NCI-H1105 treated with DMSO at 0.1 percent for 48 hours (cell line): Measurements from ENCODE around the gene LGR6.
"Not testable (repeated sequence)": the region's sequence is repeated elsewhere in the genome, so short reads cannot be mapped to it uniquely, and the experiment has no call there.

Experiments used
- DNase-seq: peaks from one replicate; lab custom pipeline; 2025; lab: John Stamatoyannopoulos, UW

LGR6 gene

GRCh38 chr1:202179828-202180750, 13.5 kb upstream of the LGR6 start:
- DNase-seq, result no peak

DNA sequence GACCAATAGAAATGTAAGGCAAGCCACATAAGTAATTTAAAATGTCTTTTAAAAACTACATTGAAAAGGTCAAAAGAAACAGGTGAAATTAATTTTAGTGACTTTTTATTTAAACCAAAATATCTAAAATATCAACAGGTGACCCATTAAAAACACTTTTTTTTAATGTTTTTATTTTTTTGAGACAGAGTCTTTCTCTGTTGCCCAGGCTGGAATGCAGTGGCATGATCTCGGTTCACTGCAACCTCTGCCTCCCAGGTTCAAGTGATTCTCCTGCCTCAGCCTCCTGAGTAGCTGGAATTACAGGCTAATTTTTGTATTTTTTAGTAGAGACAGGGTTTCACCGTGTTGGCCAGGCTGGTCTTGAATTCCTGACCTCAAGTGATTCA, 12.9 kb upstream of the LGR6 start:
- DNase-seq, result not testable (repeated sequence)

DNA sequence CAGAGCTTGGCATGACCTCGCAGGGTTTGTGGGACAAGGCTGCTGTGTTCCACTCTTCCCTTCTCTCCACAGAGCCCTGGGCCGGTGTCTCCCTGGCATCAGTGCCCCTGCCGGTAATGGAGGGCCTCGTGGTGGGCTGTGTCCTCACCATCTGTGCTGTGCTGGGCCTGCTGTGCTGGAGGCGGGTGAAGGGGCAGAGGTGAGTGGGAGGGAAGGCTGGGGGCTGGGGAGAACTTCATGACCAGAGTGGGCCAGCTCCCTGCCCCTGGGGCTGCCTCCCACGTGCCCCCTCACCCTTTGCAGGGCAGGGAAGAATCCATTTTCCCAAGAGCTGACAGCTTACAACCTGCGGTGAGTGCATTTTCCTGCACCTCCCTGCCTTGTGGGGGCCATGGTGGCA, 12.0 kb upstream of the LGR6 start:
- DNase-seq, result no peak

DNA sequence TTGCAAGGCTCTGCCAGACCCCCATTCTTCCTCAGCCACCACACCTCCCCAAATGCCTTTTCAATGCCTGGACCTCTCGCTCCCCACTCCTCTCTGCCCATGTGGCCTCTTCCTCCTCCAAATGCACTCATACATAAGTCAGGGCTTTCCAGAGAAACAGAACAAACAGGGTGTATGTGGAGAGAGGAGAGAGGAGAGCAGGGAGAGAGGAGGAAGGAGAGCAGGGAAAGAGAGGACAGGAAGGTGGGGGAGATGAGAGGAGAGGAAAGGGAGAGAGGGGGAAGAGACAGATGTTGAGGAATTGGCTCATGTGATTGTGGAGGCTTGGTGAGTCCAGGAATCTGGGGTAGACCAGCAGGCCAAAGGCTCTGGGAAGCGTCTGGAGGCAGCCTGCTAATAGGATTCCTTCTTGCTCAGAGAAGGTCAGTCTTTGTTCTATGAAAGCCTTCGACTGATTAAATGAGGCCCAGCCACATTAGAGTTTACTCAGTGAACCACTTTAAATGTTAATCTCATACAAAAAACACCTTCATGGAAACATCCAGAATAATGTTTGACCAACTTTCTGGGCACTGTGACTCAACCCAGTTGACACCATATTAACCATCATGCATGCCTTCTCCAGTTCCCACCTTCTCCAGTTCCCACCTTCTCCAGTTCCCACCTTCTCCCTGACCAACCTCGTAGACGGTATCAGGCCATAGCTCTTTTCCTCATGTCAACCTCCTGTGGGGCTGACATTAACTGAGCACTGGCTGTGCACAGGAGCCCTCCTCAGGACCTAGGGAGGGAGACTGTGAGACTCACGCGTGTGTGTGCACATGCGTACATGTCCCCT, 11.3 kb upstream of the LGR6 start:
- DNase-seq, result no peak

- DNase-seq, result peak; percentile 84
These were observed 8.7 kb upstream of the LGR6 start for GRCh38 chr1:202184750-202185460.

DNA sequence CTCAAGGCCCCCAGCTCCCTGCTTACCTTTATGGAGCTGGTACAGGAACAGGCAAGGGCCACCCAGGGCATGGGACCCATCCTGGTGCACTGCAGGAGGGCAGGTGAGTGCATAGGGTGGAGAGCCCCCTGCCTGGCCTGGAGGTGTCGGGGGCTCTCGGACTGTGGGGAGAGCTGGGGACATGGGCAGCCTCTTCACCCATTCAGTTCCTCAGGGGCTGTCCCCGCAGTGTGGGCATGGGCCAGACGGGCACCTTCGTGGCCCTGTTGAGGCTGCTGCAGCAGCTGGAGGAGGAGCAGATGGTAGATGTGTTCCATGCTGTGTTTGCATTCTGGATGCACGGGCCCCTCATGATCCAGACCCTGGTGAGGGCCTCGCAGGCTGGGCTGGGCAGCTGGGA, 7.3 kb upstream of the LGR6 start:
- no peak for DNase-seq

DNA sequence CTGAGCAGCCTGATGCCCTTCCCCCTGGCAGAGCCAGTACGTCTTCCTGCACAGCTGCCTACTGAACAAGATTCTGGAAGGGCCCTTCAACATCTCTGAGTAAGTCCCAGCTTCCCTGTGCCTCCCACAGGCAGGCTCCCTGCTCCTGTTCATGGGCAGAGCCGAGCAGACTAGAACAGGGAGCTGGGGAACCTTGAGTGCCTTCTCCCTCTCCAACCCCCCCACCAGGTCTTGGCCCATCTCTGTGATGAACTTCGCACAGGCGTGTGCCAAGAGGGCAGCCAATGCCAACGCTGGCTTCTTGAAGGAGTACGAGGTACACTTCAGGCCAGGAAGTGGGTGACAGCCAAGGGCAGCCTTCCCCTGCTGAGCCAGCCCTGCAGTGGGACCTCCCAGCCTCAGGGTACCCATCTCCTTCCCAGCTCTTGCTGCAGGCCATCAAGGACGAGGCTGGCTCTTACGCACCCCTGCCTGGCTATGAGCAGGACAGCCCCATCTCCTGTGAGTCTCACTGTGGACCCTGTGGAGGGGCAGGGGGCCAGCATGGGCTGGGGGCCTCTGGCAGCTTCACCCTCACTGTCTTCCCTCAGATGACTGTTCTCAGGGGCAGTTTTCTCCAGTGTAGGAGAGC, 6.4 kb upstream of the LGR6 start:
- DNase-seq, result no peak

- no peak for DNase-seq
These were observed 5.7 kb upstream of the LGR6 start for GRCh38 chr1:202187697-202188407.

- DNase-seq, result peak; percentile 39
These were observed 4.4 kb upstream of the LGR6 start for GRCh38 chr1:202189001-202189790.

GRCh38 chr1:202189918-202190715, 3.5 kb upstream of the LGR6 start:
- no peak for DNase-seq

GRCh38 chr1:202191391-202191790, 2.2 kb upstream of the LGR6 start:
- not testable (repeated sequence) for DNase-seq

DNA sequence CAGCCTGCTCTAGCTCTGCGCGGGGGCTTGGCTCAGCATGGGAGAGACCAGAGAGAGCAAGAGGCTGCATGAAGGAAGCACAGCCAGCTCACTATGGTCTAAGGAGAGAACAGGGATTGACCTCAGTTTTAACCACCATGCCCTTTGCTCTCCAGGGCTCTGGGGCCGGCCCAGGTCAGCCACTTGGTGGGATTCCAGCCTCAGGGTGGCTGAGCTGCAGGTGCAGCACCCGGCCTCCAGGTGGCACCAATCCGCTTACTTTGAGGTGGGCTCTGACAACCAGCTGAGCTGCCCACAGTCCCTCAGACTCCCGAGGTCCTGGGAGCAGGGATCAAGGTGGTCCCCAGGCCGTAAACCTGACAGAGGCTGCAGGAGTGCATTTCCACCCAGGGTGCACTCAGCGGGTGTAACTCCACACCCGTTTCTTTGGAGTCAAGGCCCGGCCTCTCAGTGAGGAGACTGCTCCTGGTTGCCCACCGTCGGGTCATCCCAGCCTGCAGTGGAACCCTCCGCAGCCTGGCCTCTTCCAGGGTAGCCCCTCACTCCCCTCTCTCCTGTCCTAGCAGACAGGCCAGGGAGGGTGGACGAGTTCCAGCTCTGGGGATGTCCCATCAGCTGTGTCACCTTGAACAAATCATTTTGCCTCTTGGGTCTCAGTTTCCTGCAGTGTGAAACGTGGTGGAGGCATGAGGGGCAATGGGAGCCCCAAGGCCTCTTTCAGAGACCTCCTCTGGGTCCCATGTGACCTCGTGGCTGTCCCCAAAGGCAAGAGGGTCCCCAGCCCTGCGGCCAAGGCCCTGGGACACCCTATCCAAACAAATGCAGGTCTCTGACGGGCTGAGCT, 607 bp upstream of the LGR6 start:
- DNase-seq, result peak; percentile 55

- DNase-seq, result no peak
These were observed 689 bp downstream of the LGR6 start for GRCh38 chr1:202194328-202194648.

DNA sequence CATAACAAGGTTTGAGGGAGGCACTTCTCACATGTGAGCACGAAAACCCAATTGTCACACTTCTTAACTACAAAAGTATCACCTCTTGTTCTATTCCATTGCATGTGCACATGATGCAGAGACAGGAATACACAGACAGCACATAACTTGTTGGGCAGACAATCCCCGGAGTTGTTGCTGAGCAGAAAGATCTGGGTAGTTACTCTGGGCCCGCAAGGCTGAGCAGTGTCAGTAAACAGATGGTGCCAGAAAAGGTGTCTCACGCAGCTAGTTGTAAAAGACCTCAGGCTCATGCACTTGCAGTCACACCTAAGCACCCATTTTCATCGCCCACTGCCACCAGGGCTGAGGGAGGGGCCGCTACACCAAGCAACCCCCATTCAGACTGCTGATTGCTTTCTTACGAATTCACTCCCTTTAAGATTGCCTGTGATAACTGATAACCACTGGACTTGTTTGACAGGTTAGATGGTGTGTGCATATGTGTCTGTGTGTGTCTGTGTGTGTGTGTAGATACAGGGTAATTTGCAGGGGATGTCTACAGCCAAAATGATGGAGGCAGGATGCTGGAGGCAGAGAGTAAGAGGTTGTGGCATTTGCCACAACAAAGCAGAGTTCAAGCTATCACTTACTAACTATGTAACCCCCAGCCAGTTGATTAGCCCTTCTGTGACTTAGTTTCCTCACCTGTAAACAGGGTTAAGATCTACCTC, 4.2 kb downstream of the LGR6 start:
- no peak for DNase-seq

- DNase-seq, result no peak
These were observed 4.7 kb downstream of the LGR6 start for GRCh38 chr1:202198366-202198724.

DNA sequence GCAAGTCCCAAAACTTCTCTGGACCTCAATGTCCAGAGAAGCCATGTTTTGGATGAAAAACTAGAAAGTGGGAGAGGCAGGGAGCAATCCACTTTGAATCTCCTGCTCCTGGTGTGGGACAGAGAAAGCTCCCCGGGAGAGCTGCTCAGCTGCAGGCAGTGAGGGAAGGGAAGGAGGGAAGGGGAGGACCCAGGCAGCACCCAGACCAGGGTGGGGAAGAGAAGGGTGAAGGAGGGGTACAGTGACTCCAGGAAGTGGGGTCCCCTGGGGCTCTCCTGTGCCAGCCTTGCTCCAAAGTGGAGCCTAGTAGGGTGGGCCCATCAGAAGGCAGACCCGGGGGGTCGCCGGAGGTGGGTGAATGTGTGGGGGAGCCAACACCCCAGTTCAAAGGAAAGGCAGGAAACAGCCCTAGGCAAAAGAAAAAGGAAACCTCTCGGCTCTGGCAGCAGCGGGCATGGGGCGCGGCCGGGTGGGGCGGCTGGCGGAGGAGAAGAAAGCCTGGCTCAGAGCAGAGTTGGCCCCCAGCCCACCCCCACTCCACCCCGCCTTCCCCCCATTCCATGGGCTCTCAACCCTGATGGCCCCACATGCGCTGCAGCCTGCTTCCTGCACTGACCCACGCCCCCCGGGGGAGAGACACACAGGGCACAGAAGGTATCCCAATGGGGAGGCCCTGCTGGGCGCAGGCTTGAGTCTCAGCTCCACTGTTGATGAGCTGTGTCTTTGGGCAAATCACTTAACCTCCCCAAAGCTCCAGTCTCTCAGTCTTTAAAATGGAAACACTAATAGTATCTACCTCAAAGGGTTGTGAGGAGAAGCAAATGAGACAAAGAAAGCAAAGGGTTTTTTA, 5.7 kb downstream of the LGR6 start:
- DNase-seq, result no peak

- DNase-seq, result no peak
These were observed 6.5 kb downstream of the LGR6 start for GRCh38 chr1:202200112-202200548.
